GM18870 (cell line): Measurements from ENCODE around the gene RPTOR.

Source experiments
- ATAC-seq: cut with Tn5 transposase; IDR thresholded peaks from one replicate; pipeline ENCODE4 v1.9.1; 2021; ENCODE audit warnings: moderate library complexity; ENCODE audit not compliant: unreplicated experiment

Gene RPTOR

DNA sequence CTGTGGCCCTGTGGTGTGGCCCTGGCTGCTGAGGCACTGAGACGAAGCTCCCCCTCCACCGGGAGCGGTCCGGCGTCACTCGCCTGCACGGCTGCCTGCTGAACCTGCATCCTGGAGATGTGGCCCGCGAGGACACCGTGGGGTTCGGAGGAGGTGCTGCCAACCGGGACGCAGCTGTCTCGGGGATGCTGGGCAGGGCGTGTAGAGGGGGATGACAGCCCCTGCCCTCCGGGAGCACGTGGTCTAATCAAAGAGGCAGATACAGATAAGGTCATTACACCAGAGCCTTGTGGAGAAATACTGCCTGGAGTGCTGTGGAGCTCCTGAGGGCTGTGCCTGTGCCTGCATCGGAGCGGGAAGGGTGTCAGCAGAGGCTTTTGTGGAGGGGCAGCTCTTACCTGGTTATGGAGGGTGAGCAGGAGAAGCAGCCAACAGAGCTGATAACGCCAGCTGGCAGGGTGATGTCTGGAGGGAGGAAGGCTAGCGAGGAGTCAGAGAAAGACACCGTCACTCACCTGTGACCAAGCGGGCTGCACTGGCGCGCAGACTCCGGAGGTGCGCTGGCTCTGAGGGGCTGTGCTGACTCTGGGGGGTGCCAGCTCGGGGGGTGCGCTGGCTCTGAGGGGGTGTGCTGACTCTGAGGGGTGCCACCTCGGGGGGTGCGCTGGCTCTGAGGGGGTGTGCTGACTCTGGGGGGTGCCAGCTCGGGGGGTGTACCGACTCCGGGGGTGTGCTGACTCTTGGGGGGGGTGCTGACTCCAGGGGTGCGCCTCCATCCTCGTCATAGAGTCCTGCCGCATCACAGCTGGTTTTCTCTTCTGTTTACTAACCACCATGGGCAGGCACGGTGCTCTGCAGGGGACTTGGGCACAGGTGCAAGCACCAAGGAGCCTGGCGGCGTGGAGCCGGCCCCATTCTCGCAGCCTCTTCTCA is 342.3 kb downstream of the RPTOR start:
- ATAC-seq: no peak

DNA sequence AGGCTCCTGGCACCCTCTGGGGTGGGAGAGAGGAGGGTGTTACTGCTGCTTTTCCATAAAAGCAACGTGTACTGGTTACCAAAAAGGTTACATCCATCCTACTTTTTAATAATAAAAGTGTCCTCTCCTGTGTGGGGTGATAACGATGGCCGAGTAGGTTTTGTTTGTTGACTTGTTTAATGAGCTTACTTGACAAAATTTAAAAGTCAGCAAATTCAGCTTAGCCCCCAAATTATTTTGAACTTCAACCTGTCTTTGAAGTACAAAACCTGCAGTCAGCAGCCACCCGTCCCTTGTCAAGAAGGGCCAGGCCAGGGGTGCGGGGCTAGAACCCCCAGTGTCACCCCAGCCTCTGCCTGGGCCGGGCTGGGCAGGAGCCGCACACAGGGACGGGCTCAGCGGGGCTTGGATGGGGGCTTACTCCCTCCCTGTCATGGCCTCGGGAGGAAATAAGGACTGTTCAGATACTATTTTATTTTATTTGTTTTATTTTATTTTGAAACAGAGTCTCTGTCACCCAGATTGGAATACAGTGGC is 343.1 kb downstream of the RPTOR start:
- ATAC-seq: no peak

DNA sequence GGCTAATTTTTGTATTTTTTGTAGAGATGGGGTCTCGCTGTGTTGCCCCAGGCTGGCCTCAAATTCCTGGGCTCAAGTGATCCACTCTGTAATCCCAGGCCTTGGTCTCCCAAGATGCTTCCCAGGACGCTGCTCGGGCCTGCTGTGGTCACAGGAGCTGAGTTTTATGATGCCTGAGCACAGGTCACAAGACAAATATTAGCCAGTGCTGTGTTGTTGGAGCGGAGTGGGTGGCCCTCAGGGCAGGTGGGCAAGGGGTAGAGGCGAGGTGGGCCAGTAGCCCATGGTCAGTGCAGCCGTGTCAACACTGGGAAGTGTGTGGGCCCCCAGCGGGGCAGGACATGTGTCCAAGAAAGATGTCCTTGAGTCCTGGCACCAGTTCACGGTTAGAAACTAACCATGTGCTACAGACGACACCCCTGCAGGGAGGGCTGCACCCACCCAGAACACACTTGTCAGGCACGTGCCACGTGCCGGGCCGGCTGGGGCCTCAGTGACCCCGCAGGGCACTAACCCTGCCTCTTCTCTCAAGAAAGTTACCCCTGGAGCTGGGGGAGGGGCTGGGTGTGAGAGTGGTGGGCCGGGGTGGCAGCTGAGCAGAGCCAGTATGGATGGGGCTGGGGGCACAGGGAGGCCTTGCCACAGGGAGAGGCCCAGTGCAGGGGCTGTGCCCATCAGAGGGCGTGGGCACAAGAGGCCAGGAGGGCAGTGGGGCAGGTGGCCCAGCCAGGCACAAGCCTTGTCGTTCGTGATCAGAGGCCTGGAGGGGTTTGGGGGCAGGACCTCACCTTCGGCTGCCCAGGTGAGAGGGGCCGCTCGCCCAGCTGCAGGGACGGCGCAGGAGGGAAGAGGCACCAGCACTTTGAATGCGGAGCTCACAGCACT is 343.9 kb downstream of the RPTOR start:
- no peak for ATAC-seq

DNA sequence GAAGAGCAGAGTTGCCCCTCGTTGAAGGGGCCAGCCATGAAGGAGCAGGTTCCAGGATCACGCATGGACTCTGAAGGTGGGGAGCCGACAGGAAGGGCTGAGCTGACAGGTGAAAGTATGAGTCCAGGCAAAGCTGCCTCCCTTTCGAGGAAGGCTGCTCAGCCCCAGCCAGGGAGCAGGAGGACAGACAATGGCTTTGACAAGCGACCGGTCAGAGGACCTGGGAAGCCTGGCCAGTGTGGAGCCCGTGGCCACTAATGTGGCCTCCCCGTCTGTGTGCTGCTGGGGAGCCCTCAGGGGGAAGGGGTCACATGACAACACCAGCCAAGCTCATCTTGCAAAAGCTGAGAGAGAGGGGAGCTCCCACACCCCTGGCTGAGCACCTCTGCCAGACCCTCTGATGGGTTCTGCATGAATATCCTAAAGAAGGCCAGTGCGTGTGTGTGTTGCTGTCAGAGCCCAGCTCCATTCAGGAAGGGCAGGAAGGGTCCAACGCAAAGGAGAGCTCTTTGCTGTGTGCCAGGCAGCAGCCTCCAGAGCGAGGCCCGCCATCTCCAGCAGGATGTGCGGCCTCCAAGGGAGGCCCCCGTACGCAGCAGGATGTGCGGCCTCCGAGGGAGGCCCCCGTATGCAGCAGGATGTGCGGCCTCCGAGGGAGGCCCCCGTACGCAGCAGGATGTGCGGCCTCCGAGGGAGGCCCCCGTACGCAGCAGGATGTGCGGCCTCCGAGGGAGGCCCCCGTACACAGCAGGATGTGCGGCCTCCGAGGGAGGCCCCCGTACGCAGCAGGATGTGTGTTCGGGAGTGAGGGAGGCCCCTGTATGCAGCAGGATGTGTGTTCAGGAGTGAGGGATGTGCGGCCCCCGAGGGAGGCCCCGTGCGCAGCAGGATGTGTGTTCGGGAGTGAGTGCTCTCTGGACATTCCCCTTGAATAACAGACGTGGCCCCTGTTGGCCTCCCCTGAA is 344.9 kb downstream of the RPTOR start:
- ATAC-seq: no peak

DNA sequence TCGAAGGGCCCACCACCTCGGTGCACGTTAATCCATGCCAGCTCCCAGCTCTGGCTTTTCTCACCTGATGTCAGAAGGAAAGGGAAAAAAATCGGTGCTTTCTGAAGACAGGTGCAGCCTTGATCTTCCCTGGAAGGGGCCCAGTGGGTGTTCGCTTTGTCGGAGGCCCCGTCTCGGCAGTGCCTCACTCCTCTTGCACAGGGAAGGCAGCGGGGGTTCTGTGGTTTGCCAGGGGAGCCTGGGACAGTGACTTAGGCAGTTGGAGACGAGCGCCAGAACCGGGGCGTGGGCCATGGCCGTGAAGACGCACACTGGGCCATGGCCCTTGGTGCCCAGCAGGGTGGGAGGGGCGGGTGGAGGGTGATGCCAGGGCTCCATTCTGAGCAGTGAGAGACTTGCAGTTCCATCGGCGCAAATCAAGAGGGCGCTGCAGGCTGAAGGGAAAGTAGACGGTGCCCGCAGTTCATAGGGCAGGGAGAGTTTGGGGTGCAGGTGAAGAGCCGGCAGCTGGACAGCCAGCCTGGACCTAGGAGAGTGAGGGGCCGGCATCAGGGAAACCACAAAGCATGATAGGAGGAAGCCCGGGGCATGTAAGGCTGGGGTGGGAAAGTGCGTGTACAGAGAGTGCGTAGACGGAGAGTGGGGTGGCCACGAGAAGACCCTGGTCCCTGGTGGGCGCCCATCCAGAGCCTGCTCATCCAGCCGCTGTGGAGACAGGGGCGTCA is 345.7 kb downstream of the RPTOR start:
- ATAC-seq: no peak

DNA sequence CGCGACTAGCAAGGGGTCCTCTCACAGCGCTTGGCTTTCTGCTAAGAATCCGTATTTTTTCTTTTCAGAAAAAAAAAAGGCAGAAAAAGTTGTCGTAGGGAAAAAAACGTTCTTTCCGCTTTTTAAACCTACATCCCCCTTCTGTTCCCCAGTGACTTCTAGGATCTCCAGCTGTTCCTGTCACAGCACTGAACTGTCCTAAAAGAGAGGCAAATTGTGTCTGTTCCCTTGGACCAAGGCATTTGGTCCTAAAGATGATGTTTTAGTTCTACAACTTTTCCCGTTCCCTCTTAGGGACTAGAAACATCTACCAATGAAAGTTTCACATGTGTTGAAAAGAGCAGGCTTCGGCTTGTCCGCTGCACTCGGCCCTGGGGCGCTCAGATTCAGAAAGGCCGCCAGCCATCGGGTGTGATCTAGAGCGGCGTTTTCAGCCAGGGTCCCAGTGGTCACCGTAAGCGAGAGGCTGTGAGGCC is 346.3 kb downstream of the RPTOR start:
- no peak for ATAC-seq

DNA sequence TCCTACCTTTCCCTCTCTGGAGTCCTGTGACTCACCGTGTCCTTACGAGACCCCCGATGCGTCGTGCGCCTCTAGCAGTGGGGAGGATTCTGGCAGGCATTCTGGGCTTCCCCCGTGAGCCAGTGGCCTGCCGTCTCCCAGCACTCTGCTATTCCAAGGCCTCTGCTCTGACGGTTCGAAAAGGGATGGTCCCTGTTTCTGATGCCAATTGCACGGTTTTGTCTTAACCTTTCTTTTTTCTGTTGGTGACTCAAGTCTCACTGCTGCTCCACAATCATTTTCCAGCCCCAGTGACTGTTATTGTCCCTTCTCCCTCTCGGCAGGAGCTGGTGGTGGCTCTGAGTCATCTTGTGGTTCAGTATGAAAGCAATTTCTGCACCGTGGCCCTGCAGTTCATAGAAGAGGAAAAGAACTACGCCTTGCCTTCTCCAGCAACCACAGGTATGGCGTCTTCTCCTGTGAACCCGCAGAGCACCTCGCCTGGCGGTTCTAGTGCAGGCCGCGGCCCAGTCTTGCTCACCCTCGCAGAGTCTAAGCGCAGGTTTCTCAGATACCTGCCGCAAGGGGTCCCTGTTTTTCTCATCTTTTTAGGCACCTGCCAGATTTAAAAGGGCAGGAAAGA is 346.9 kb downstream of the RPTOR start:
- ATAC-seq: peak; percentile 43

DNA sequence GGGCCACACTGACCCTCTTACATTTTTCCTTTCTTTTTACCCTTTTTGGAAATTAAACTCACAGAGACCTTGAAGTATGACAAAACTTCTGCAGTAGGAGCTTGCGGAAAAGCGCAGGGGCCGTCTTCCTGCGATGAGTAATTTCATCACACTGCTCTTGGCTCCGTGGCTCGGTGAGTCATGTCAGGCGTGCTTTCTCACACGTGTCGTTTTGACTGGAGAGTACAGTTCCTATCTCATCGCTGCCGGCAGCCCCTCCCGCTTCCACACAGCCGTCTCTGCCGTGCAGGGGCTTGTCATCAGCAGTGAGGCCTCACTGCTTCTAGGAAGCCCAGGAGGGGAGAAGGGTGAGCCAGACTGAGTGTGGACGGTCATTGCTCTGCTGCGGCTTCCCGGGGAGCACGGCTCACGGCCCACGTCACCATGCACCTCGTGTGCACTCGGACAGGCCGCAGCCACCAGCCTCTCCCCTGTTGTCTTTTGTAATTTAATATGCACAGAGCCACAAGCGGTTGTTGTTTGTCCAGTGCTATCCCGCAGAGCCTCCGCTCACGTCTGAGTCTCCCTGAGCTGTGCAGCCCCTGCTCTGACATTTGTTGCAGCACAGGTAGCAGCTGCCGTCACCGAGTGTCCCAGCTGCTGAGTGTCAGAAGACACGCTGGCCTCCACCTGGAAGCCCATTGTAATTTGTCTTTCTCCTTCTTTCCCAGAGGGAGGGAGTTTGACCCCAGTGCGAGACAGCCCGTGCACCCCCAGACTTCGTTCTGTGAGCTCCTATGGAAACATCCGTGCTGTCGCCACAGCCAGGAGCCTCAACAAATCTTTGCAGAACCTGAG is 347.6 kb downstream of the RPTOR start:
- peak; percentile 59 for ATAC-seq

DNA sequence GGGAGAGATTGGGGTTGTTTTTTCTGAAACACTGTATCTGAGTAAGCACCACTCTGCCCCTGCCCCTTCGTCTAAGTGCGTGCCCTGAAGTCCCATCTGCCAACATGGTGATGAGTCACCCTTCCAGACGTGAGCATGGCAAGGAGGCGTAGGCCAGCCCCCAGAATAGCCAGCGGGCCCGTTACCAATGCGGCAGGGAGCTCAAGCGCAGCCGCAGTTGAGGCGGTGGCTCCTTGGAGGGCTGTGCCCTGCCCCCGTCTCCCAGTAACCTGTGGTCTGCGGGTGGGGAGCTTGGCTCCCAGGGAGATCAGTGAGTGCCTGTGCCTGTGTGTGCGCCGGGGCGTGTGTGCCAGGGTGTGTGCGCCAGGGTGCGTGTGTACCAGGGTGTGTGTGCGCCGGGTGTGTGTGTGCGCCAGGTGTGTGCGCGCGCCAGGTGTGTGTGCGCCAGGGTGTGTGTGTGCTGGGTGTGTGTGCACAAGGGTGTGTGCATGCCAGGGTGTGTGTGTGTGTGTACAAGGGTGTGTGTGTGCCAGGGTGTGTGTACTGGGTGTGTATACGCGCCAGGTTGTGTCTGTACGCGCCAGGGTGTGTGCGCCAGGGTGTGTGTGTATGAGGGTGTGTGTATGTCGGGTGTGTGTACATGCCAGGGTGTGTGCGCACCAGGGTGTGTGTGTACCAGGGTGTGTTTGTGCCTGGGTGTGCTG is 348.4 kb downstream of the RPTOR start:
- no peak for ATAC-seq

DNA sequence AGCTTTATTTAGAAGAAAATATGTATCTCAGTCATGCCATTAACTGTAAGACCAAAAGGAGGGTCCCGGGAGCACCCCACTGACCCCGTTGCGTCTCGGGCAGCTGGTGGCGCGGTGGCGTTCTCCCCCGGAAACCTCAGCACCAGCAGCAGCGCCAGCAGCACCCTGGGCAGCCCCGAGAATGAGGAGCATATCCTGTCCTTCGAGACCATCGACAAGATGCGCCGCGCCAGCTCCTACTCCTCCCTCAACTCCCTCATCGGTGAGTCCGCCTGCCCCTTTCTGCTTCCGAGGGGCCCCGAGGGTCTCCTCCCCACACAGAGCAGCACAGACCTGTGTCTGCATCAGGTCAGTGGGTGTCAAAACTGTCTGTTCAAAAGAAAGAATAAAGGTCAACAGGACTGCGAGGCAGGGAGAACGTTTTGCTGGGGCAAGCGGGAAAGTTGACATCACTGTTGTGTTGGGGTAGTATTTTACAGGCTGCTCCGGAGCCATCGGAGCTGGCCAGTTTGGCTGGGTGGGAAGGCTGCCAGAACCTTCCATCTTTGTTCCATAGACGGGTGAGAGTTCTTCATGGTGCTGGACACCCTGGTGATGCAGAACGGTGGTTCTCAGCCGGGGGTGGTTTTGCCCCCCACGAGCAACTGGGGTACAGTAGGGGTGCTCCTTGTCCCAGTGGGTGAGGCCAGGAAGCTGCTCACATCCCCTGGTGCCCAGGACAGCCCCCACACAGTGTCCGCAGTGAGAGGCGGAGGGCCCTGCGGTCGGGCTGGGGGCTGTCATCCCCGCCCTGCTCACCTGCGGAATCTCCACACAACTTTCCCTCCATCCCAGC is 349.2 kb downstream of the RPTOR start:
- no peak for ATAC-seq

DNA sequence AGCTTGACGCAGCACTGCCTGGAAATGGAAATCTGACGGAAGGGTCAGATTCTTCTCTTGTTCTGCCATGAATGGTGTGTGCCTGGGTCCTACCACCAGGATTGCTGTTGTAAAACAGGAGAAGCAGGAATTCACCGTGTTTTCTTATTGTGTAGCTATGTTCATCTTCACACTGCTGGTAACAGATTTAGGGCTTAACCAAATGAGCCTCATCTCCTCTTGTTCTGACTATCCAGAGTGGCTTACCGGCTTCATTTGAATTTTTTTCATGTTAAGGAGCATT is 349.7 kb downstream of the RPTOR start:
- no peak for ATAC-seq

DNA sequence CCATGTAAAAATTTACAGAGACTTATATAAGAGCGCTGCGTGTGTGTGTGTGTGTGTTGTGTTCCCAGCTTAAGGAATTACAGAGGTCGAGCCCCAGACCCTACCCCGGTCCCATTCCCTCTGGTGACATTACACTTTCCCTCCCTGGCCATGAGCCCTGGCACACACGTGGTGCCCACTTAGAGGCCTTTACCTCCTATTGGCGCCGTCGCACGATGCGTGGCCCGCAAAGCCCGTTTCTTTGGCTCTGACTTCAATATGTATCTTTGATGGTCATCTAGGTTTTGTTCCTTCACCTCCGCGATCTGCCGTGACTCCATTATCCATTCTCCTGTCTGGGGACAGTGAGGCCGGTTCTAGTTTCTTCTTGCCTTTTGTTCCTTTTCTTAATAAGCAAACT is 350.1 kb downstream of the RPTOR start:
- ATAC-seq: no peak

DNA sequence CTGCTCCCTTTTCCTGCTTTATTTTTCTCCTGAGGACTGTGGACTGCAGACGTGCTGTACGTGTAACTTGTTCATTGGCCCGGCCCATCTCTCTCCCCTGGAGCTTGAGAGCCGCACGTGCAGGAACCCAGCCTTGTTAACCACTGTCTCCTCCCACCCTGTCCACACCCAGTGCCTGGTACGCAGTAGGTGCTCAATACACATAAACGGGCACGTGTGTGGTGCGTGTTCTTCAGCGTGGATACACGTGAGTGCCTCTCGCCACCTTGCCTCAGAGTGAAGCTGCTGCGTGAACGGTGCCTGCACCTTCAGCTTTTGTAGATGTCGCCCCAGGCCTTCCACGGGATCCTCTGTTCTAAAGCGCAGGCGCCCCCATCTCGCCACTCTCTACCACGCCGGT is 350.7 kb downstream of the RPTOR start:
- no peak for ATAC-seq

DNA sequence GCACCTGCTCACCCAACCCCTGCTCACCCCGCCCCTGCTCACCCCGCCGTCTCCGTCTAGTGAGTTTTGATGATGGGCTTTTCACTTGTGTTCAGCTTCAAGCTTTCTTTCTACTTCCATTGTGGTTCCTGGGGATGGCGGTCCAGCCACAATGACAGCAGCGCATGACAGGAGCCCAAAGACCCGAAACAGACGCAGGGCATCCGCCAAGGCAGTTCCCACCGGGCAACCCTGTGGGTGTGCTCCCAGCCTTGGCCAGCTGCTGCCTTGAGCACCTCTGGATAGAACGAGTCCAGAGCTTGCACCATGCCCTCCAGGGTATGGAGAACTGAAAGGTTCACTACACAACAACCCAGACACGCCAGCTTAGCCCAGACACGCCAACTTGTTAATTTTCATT is 354.1 kb downstream of the RPTOR start:
- no peak for ATAC-seq

DNA sequence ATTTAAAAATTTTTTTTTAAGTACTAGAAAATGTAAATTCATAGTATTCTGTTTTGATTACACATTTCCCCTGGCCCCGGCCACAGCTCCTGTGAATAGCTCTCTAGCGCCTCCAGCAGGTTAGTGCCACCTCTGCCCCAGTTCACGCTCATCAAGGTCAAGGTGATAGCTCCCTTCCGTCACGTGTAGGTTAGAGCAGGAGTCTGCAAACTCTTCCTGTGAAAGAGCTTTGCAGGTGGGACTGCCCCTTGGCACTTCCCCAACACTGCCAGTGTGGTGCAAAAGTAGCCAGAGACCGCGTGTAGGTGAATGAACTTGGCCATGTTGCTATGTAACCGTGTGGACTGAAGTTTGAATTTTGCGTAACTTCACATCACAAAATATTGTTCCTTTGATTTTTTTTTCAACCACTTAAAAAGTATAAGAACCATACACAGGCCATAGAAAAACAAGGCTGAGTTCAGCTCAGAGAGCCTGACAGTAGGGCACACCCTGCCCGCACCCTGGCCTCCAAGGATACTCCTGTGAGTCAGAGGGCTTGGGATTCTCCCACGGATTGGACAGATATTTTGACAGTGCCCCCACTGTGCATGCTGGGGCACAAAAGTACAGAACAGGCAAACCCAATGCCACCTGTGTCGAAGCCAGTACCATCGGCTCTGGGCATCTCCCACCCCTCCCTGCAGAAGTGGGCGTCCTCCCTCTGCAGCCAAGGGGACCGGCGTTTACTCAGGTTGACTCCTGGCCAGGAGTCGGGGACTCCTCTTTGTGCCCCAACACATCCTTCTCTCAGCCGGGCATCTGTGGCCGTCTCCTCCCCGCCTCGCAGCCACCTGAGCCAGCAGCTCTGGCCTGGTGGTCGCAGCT is 355.0 kb downstream of the RPTOR start:
- ATAC-seq: no peak

DNA sequence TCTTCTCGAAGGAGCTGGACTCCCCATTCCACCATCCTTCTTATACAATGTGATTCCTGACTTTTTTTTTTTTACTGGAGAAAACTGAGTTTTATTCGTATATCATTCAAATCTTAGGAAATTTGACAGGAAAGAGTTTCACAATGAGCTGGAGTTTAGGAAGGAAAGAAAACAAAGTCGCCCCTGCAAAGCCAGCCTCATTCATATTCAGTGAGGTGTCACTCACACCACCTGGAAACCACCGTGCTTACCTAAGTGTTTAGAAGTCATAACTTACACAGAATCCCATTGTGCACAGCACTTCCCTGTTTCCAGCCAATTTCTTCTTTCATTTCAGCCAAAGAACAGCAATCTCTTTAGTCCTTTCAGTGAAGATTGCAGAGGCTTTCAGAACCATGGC is 356.7 kb downstream of the RPTOR start:
- ATAC-seq: no peak
